GM12801 (cell line): Measurements from ENCODE around the gene CACNA1C.

Experiments
- TF ChIP-seq, protein P1 (sequence below): IDR thresholded peaks from one replicate; pipeline ENCODE4 v1.5.1; 2011; ENCODE audit warnings: control low read depth; ENCODE audit not compliant: insufficient read length; ENCODE audit errors: extremely low read depth

The CACNA1C gene

DNA sequence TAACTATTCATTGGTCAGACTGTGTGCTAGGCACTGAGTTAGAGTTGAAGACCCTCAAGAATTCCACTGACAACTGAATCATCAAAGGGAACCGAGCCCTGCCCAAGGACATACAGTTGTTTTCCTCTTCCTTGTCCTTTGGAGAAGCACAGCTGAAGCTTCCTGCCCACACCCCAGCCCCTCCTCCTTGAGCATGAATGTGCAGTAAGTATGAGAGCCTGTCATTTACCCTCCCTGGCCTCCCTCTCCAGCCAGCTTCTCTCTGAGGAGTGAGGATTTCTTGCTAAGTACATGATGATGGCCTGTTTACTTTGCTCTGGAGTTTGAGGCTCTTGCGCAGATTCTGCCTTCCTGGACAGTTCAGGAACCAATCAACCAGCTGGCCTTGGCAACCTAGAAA, 235.2 kb downstream of the CACNA1C start:
- TF ChIP-seq, protein P1, sequence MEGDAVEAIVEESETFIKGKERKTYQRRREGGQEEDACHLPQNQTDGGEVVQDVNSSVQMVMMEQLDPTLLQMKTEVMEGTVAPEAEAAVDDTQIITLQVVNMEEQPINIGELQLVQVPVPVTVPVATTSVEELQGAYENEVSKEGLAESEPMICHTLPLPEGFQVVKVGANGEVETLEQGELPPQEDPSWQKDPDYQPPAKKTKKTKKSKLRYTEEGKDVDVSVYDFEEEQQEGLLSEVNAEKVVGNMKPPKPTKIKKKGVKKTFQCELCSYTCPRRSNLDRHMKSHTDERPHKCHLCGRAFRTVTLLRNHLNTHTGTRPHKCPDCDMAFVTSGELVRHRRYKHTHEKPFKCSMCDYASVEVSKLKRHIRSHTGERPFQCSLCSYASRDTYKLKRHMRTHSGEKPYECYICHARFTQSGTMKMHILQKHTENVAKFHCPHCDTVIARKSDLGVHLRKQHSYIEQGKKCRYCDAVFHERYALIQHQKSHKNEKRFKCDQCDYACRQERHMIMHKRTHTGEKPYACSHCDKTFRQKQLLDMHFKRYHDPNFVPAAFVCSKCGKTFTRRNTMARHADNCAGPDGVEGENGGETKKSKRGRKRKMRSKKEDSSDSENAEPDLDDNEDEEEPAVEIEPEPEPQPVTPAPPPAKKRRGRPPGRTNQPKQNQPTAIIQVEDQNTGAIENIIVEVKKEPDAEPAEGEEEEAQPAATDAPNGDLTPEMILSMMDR, result no peak

DNA sequence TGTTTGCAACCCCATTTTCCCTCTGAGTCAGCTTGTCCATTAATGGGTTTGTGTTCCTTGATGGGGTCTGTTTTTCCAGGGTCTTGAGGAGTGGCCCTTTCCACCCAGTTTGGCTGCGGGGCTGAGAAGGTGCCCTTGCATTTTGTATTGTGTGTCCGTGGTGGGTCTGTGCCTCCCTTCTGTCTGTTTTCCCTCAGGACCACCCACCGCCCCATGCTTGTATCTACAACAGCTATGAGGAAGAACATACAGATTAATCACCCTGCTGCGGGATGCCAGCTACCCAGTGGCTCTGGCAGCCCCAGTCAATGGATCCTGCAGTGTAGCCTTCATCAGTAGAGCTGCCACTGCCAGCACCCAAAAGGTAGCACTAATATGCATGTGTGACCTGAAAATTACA, 235.7 kb downstream of the CACNA1C start:
- TF ChIP-seq, protein P1, result no peak

DNA sequence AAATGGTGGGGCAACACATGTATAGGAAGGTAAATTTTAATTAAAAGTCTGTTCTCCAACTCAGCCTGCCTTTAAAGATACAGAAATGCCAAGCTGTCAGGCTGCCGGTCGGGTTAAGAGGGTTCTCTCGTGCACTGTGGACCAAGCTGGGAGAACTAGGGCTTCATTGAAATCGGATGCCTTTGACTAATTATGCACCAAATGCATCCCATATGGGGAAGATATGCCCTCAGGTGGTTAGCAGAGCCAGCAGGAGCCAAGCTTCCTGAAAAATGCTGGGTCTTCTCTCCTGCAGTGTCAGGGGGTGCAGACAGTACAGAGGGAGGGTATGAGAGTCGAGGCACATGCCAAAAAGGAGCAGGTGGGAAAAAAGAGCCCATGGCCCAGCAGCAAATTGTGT, 236.1 kb downstream of the CACNA1C start:
- TF ChIP-seq, protein P1, result no peak

DNA sequence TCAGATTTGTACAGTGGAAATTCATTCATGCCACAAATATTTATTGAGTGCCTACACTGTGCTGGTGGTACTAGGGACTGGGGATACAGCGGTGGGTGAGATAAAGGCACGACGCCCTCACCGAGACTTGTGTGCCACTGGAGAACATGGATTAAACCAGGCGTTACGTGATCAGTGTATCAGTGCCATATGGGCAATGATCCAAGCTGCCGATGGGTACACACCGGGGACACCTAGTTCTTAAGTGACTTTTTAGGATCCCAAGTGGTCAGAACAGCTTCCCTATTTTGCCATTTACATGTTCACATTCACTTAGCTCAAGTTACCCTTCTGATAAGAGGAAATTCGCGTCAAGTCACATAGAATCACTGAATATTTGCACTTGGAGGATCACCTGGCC, 236.7 kb downstream of the CACNA1C start:
- TF ChIP-seq, protein P1, result no peak

DNA sequence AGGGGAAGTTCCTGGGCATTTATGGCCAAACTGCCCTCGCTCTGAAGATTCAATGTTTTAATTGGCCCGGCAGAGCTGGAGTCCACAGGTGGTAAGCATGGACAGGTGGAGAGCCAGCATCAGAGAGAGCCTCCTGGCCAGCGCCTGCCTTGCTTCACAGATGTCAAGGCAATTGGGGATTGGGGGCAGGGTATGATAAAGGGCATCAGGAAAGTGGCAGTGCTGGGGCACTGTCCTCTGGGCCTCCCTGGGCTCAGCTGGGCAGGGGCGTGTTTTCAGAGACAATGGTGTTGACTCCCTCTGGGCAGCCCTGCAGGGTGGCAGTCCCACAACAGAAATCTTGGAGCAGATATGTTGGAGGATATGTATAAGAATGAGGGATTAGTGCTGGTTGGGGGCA, 237.3 kb downstream of the CACNA1C start:
- TF ChIP-seq, protein P1, result no peak

DNA sequence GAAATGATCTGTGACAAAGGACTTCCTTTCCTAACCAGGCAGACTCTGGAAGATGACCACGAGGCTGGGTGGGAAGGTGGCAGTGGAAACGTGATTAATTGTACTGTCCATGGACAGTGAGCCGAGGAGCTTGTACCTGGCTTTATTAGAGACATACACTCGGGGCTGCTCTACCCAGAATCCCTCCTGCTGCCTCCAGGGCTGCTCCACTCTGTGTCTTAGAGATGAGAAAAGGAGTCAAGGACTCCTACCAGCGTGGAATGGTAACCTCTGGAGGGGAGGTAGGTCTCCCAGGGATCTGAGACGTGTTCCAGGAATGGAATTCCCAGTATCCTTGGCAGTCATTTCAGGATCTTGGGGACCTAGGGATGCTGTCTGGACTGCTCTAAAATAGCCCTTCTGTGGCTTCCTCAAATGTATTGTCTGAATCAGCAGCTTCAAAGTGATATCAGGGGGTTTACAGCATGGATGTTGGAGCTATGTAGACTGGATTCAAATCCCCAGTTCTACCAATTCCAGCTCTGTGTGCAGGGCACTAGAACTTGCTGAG, 237.8 kb downstream of the CACNA1C start:
- TF ChIP-seq, protein P1, result no peak

DNA sequence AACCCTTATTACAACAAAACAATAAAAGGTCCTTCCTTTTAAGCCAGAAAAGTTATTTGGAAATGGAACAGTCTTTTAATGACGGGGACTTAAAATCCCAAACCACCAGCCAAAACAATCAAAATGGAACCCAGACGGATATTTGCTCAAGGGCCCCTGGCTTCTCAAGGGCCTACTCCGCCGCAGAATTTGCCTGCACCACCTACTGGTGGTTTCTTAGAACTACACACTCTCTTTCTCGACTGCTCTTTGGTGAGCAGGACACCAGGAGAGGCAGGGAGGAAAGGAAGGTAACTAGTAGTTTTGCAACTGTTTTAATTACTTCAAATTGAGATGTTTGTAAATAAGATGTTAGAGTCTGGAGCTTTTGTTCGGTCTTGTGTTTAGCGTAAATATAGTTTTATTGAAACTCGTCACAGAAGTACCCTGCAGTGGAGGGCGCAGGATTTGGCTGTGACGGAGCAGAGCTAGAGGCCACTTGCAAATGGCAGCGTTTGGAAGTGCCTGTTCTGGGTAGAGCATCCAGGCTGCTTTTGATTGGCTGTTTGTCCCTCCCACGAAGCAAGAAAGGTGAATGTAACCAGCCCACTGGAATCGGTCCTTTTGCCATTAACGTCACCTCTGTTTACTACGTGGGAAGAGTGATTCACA, 238.5 kb downstream of the CACNA1C start:
- TF ChIP-seq, protein P1, result no peak
